Measurements from ENCODE around the gene ABCA5.

ABCA5 gene, protein sequence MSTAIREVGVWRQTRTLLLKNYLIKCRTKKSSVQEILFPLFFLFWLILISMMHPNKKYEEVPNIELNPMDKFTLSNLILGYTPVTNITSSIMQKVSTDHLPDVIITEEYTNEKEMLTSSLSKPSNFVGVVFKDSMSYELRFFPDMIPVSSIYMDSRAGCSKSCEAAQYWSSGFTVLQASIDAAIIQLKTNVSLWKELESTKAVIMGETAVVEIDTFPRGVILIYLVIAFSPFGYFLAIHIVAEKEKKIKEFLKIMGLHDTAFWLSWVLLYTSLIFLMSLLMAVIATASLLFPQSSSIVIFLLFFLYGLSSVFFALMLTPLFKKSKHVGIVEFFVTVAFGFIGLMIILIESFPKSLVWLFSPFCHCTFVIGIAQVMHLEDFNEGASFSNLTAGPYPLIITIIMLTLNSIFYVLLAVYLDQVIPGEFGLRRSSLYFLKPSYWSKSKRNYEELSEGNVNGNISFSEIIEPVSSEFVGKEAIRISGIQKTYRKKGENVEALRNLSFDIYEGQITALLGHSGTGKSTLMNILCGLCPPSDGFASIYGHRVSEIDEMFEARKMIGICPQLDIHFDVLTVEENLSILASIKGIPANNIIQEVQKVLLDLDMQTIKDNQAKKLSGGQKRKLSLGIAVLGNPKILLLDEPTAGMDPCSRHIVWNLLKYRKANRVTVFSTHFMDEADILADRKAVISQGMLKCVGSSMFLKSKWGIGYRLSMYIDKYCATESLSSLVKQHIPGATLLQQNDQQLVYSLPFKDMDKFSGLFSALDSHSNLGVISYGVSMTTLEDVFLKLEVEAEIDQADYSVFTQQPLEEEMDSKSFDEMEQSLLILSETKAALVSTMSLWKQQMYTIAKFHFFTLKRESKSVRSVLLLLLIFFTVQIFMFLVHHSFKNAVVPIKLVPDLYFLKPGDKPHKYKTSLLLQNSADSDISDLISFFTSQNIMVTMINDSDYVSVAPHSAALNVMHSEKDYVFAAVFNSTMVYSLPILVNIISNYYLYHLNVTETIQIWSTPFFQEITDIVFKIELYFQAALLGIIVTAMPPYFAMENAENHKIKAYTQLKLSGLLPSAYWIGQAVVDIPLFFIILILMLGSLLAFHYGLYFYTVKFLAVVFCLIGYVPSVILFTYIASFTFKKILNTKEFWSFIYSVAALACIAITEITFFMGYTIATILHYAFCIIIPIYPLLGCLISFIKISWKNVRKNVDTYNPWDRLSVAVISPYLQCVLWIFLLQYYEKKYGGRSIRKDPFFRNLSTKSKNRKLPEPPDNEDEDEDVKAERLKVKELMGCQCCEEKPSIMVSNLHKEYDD (N-terminal part only)

GRCh38 chr17:69327060-69327831 is at the start of gene ABCA5:
ABCA5 (minus strand) TSS chr17:69327133; CDS start chr17:69314415, 12,718 bp downstream.
- peak; percentile 74 to 80 (median 78) for DNase-seq (ENCODE audit: low read depth in 3 of 3)

GRCh38 chr17:69375229-69375628 is 48.3 kb upstream of the ABCA5 start:
- DNase-seq (ENCODE audit: low read depth in 3 of 3) = no peak

GRCh38 chr17:69373069-69373468 is 46.1 kb upstream of the ABCA5 start:
- no peak for DNase-seq (ENCODE audit: low read depth in 3 of 3)

DNA sequence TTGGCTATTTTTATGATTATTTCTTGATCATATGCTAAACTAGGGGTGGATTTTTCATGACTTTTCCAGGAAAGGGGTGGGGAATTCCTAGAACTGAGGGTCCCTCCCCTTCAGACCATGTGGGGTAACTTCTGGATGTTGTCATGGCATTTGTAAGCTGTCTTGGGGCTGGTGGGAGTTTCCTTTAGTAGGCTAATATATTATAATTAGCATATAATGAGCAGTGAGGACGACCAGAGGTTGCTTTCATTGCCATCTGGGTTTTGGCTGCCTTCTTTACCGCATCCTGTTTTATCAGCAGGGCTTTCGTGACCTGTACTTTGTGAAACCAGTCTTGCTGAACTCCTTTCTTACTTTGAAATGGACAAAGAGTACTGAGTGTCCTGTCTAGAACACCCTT is 40.4 kb upstream of the ABCA5 start:
- DNase-seq (ENCODE audit: low read depth in 3 of 3) = no peak

GRCh38 chr17:69363488-69364210 is 36.7 kb upstream of the ABCA5 start:
- no peak for DNase-seq (ENCODE audit: low read depth in 3 of 3)

DNA sequence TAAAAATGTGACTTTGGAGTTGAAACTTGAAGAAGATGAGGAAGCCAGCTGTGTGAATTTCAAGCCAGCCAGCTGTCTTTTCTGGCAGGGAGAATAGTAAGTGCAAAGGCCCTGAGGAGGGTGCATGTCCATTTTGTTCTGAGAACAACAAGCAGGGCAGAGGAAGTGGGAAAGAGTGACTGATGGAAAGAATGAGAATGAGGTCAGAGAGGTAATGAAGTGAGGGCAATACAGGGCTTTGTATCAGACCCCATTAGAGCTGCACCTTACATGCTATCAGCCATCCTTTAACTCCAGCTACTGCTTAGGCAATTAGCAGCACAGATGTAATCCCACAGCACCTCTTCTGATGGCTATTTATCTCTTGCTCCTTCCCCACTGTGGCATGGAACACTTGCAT is 34.2 kb upstream of the ABCA5 start:
- no peak for DNase-seq (ENCODE audit: low read depth in 3 of 3)

GRCh38 chr17:69358688-69359596 is 32.0 kb upstream of the ABCA5 start:
- DNase-seq (ENCODE audit: low read depth in 3 of 3) = no peak

DNA sequence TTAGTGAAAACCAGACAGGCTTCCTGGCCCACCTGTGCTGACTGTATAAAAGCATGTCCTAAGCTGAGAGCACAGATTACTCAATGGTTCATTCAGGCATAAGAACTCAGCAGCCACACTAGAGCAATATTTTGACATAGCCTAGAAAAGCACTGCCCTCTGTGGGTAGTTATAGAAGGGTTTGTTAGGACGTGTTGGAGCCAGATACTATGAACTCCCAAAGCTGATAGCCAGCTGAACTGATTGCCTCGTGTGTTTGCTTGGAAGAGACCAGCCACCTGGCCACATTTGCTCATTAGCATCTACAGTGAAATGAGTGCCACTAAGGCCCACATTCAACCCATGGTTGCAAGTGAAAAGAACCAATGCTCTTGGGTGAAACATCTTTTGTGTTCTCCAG is 30.8 kb upstream of the ABCA5 start:
- DNase-seq (ENCODE audit: low read depth in 3 of 3) = no peak

DNA sequence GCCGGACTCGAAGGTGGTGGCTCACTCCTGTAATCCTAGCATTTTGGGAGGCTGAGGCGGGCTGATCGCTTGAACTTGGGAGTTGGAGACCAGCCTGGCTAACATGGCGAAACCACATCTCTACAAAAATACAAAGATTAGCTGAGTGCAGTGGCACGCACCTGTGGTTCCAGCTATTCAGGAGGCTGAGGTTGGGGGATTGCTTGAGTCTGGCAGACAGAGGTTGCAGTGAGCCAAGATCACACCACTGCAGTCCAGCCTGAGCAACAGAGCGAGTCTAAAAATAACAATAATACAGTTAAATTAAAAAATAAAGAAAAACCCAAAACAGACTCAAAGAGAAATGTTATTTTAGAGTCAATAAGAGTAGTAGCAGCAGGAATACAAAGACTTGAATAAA is 29.7 kb upstream of the ABCA5 start:
- DNase-seq (ENCODE audit: low read depth in 3 of 3) = no peak

- no peak for DNase-seq (ENCODE audit: low read depth in 3 of 3)
Measured at GRCh38 chr17:69350911-69351310, 24.0 kb upstream of the ABCA5 start.

GRCh38 chr17:69348429-69348828 is 21.5 kb upstream of the ABCA5 start:
- DNase-seq (ENCODE audit: low read depth in 3 of 3) = no peak

DNA sequence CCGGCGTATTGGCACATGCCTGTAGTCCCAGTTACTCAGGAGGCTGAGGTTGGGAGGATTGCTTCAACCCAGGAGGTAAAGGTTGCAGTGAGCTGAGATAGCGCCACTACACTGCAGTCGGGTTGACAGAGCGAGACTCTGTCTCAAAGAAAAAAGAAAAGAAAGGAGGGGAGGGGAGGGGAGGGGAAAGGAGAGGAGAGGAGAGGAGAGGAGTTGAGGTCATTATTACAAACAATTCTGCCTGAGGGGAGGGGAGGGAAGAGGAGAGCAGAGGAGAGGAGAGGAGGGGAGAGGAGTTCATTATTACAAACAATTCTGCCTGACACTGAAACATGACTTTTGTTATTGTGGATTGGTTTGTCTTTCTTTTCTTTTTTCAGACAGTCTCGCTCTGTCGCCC is 19.8 kb upstream of the ABCA5 start:
- DNase-seq (ENCODE audit: low read depth in 3 of 3) = no peak

GRCh38 chr17:69344939-69345338 is 18.0 kb upstream of the ABCA5 start:
- no peak for DNase-seq (ENCODE audit: low read depth in 3 of 3)

- DNase-seq (ENCODE audit: low read depth in 3 of 3) = no peak
Measured at GRCh38 chr17:69342896-69343644, 16.1 kb upstream of the ABCA5 start.

DNA sequence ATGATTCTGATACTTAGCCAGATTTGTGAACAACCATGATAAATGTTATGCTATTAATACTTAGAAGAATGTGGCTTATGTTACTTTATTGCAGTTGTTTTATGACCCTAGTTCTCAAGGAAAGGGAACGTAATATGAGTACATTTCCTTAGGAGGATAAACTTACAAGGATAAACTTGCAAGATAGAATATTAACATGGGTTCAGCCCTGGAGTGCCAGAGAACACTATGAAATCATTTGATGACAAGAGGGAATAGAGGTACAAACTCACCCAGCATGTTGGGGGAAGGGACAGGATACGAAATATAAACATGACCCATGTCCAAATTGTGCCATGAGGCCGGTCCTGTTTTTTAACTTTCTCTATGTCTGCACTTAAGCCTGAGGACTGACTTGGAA is 13.0 kb upstream of the ABCA5 start:
- no peak for DNase-seq (ENCODE audit: low read depth in 3 of 3)

DNA sequence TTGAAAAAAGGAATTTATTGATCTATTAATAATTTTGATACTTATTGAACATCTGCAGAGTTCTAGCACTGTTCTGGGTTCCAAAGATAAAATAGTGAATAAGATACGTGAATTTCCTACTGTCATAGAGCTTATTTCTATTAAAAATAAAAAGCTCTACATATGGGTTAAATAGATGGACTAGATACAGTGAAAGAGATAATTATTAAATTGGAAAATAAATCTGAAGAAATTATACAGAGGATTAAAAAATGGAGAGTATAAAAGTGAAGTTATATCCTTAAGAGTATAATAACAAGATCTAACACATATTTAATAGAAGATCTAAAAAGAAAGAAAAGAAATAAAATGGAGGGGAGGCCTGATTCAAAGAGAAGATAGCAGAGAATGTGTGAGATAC is 10.1 kb upstream of the ABCA5 start:
- DNase-seq (ENCODE audit: low read depth in 3 of 3) = no peak

GRCh38 chr17:69336580-69336979 is 9.6 kb upstream of the ABCA5 start:
- no peak for DNase-seq (ENCODE audit: low read depth in 3 of 3)

DNA sequence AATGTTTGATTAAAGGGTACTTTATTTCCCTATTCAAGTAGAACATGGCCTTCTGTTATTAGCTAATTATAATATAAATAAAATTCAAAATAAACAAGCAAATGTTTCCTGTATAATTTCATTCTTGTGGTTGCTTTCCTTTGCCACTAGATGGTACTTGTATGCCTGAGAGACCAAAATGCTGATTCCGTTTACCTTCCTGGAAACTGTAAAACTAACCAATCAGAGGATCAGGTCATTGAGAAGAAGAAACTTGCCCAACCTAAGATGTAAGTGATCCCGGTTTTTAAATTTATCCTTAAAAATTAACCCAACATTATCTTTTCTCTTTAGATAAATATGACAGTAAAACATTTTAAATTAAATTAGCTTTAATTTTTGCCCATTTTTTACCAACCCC is 8.1 kb upstream of the ABCA5 start:
- no peak for DNase-seq (ENCODE audit: low read depth in 3 of 3)

GRCh38 chr17:69333561-69333960 is 6.6 kb upstream of the ABCA5 start:
- no peak for DNase-seq (ENCODE audit: low read depth in 3 of 3)
